ENCODE data around the gene RCOR2. TPM values are rescaled to one million over a fixed set of nuclear protein-coding genes. Genes with fewer than 3 reads are reported as not detected.

Gene RCOR2
- total and polyA plus RNA-seq, 2 of the 13 experiments (the other 11 are each of a cell fraction or from before 2014, with no cell fraction given) = 8.3 to 8.5 TPM

GRCh38 chr11:63911876-63912275, 5.1 kb downstream of the RCOR2 start:
- Histone ChIP-seq H3K4me1 (ENCODE audit: insufficient read depth, low read length) (peaks cover 5% of the 10 kb centered on the region; the same call in 1 of the 2 replicates), H2AFZ (ENCODE audit: low read length) (no peak overlapping the region), H3K9ac (ENCODE audit: insufficient read depth, low read depth, low read length) (no peak overlapping the region), H3K79me2 (ENCODE audit: insufficient read depth, low read length) (no peaks in the 10 kb centered on the region), H3K27ac (ENCODE audit: extremely low read length, insufficient read depth, low read length) (no peak overlapping the region), H3K4me2 (ENCODE audit: low read depth, low read length) (no peak overlapping the region), H3K4me3 (replicated peaks in 1 of 3; ENCODE audit: insufficient read depth in 1 of 3, low read depth in 2 of 3, low read length in 3 of 3) (no peak overlapping the region), H3K9me3 (ENCODE audit: low read length) (no peaks in the 10 kb centered on the region), H4K20me1 (ENCODE audit: insufficient read depth, low read length) (no peaks in the 10 kb centered on the region), H3K36me3 (replicated peaks in 1 of 2; ENCODE audit: control insufficient read depth in 1 of 2, insufficient read depth in 2 of 2, low read length in 2 of 2) (peaks cover 6 to 17% of the 10 kb centered on the region in 2 experiments; a peak in 3 of 5 replicates), H3K27me3 (ENCODE audit: control insufficient read depth in 1 of 2, insufficient read depth in 2 of 2, low read length in 2 of 2) (no peaks in the 10 kb centered on the region; a peak in 2 of 5 replicates)
- ATAC-seq = no peak
- BruUV-seq (replicated peaks) = no TSS peak
- WGBS (ENCODE audit: low lambda C conversion rate) = 97% methylated on average over 22 of the region's 22 CpGs
- no peak for FAIRE-seq
- intact Hi-C loops (cut with micrococcal nuclease; ENCODE audit: unreplicated experiment) (no loop called here), in situ Hi-C loops (cut with HindIII; ENCODE audit: extremely low pct_ligation_motif_present, low pct_unique_long_range_greater_than_20kb) (loop anchor here (10.0 kb wide), 1 partner anchor 147 kb away; the partner anchor contains the start of gene ZFTA)
- ChIA-PET CTCF (ENCODE audit: low intra/inter-chr PET ratio, low total read pairs) (no interaction called here), POLR2A (interaction anchor here (1.4 kb wide), 1 partner anchor 78 kb away, joined by 3 read pairs; no protein-coding TSS in a partner anchor)
- no peak for DNase-seq (ENCODE audit: low spot score)
- no peak for TF ChIP-seq ZNF18 (CRISPR knock-in tag; IDR thresholded peaks at IDR 0.05; ENCODE audit: insufficient replicate concordance)
- no peak for TF ChIP-seq ZFP37 (CRISPR knock-in tag; IDR thresholded peaks at IDR 0.05; ENCODE audit: borderline replicate concordance)
- TF ChIP-seq PBX2 (CRISPR knock-in tag; IDR thresholded peaks at IDR 0.05) = no peak
- no peak for TF ChIP-seq SNAI1 (CRISPR knock-in tag; IDR thresholded peaks at IDR 0.05; ENCODE audit: borderline replicate concordance)
- no peak for TF ChIP-seq MIXL1 (CRISPR knock-in tag; IDR thresholded peaks at IDR 0.05)
- no peak for TF ChIP-seq GZF1 (CRISPR knock-in tag; IDR thresholded peaks at IDR 0.05)
- TF ChIP-seq REL (CRISPR knock-in tag; conservative IDR thresholded peaks at IDR 0.05) = no peak
- no peak for TF ChIP-seq HIVEP1 (CRISPR knock-in tag; IDR thresholded peaks at IDR 0.05)
- no peak for TF ChIP-seq CSRNP2 (CRISPR knock-in tag; conservative IDR thresholded peaks at IDR 0.05; ENCODE audit: low read depth)

All from HepG2 (cell line).